Right lobe of liver (tissue), 4 donors: ENCODE measurements around the gene AFDN.

Experiments
- POLR2A ChIP-seq: fragments of 450-650 bp; IDR thresholded peaks from one replicate; pipeline ENCODE4 v1.6.1; 2017; ENCODE audit warnings: antibody characterized with exemption, mild to moderate bottlenecking
- TF ChIP-seq, protein P1 (sequence below), 4 donors: fragments of 200-600 bp in 3 of 4; fragments of 450-650 bp in 1 of 4; IDR thresholded peaks; one replicate each; pipeline versions ENCODE4 v1.5.1 to v1.8.0; 2016 to 2022; ENCODE audit warnings: antibody characterized with exemption in 4 of 4, mild to moderate bottlenecking in 2 of 4
- donor health status: DM: no; HTN: no; CAD: no.
- donor health status: DM: no; HTN: no; CAD: no.
- donor health status: DM: no; HTN: yes; CAD: no.

DNA sequence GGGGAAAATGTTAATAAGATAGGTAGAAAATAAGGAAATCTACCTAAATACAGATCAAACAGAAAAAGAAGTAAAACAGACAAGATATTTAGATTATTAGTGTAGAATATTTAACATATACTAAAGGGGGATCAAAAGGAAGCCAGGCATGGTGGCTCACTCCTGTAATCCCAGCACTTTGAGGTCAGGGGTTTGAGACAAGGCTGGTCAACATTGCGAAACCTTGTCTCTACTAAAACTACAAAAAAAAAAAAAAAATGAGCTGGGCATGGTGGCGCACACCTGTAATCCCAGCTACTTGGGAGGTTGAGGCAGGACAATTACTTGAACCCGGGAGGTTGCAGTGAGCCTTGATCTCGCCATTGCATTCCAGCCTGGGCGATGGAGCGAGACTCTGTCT lies 55.5 kb downstream of the AFDN start:
- TF ChIP-seq, protein P1, sequence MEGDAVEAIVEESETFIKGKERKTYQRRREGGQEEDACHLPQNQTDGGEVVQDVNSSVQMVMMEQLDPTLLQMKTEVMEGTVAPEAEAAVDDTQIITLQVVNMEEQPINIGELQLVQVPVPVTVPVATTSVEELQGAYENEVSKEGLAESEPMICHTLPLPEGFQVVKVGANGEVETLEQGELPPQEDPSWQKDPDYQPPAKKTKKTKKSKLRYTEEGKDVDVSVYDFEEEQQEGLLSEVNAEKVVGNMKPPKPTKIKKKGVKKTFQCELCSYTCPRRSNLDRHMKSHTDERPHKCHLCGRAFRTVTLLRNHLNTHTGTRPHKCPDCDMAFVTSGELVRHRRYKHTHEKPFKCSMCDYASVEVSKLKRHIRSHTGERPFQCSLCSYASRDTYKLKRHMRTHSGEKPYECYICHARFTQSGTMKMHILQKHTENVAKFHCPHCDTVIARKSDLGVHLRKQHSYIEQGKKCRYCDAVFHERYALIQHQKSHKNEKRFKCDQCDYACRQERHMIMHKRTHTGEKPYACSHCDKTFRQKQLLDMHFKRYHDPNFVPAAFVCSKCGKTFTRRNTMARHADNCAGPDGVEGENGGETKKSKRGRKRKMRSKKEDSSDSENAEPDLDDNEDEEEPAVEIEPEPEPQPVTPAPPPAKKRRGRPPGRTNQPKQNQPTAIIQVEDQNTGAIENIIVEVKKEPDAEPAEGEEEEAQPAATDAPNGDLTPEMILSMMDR (IDR thresholded peaks at IDR 0.05) = no peak
- TF ChIP-seq POLR2A = no peak
